ENCODE data around the gene CAMK2N1.

DNA sequence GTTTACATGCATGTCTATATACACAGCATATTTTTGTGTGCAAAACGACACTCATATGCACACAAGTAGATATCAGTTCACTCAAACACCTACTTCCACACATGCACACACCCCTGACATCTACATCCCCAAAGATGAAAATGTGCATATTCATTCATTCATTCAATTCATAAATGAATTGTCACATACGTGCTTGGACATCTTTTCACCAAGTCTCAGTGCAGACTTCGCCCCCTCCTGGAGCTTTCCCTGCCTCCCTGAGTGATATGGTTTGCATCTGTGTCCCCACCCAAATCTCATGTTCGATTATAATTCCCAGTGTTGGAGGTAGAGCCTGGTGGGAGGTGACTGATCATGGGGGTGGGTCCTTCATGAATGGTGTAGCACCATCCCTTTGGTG lies 53.1 kb downstream of the CAMK2N1 start:
- TF ChIP-seq, protein P1, sequence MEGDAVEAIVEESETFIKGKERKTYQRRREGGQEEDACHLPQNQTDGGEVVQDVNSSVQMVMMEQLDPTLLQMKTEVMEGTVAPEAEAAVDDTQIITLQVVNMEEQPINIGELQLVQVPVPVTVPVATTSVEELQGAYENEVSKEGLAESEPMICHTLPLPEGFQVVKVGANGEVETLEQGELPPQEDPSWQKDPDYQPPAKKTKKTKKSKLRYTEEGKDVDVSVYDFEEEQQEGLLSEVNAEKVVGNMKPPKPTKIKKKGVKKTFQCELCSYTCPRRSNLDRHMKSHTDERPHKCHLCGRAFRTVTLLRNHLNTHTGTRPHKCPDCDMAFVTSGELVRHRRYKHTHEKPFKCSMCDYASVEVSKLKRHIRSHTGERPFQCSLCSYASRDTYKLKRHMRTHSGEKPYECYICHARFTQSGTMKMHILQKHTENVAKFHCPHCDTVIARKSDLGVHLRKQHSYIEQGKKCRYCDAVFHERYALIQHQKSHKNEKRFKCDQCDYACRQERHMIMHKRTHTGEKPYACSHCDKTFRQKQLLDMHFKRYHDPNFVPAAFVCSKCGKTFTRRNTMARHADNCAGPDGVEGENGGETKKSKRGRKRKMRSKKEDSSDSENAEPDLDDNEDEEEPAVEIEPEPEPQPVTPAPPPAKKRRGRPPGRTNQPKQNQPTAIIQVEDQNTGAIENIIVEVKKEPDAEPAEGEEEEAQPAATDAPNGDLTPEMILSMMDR (conservative IDR thresholded peaks at IDR 0.05; ENCODE audit: low read depth, low read length) = no peak
- no peak for TF ChIP-seq EZH2 (IDR thresholded peaks at IDR 0.05; ENCODE audit: borderline replicate concordance, low read depth, low read length, poor library complexity, severe bottlenecking)
